ENCODE data around the gene STK17A. TPM values are rescaled to one million over a fixed set of nuclear protein-coding genes. Genes with fewer than 3 reads are reported as not detected.

STK17A gene
- total RNA-seq (2014; rRNA removed; shearing (Covaris generic)): 47.0 and 49.5 TPM in 2 replicates

- Histone ChIP-seq H3K27ac (peak within 1 kb of the TSS; percentile 91), H3K36me3 (peaks cover 8% of the 10 kb centered on the region), H3K27me3 (replicated peaks) (no peaks in the 10 kb centered on the region), H3K9me3 (replicated peaks) (0 out of 2 replicates have a peak, but pooled peaks cover 6% of the 10 kb centered on the region), H3K4me1 (replicated peaks) (peaks cover 24% of the 10 kb centered on the region), H3K4me3 (peak within 1 kb of the TSS; percentile 99)
- DNase-seq (ENCODE audit: low read depth in 1 of 2, low spot score in 2 of 2): peak; percentile 86 to 90
Measured at GRCh38 chr7:43582503-43583423, at the start of gene STK17A. Gene STK17A (plus strand): TSS chr7:43583108. CDS start chr7:43583244, 136 bp downstream.

DNA sequence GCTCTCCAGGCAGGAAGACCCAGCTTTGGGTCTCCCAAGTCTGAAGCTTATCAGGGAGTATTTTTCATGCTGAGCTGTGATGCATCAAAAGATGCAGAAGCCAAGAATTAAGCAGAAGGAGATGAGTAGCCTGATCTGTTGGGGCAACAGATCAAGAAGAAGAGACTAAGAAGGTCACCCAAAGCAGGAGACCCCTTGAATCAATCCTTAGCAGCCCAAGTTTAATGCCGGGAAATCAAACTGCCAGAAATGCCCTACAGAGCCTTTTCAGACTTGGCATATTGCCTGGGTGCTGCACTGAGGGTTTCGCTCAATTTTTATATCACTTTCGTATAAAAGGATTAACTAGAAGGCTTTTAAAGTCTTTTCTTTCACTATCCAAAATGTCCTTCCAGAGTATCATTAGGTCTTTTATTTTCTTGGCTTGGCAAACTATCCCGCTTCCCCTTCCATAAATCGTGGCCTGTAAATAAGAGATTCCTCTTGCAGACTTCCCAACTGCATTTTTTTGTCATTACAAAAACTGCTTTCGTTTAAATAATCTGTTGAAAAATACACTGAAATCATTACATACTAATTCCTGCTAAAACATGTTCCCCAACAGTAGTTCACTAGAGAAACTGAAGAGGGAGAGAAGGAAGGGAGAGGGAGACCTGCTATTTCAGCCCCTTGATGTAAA, 49.0 kb upstream of the STK17A start:
- Histone ChIP-seq H3K36me3 (no peaks in the 10 kb centered on the region), H3K4me1 (replicated peaks) (peaks cover 47% of the 10 kb centered on the region), H3K27ac (no peak overlapping the region), H3K4me3 (no peak overlapping the region), H3K27me3 (replicated peaks) (no peaks in the 10 kb centered on the region), H3K9me3 (replicated peaks) (no peaks in the 10 kb centered on the region)
- peak in 1 of 2 experiments; percentile 8 for DNase-seq (ENCODE audit: low read depth in 1 of 2, low spot score in 2 of 2)

DNA sequence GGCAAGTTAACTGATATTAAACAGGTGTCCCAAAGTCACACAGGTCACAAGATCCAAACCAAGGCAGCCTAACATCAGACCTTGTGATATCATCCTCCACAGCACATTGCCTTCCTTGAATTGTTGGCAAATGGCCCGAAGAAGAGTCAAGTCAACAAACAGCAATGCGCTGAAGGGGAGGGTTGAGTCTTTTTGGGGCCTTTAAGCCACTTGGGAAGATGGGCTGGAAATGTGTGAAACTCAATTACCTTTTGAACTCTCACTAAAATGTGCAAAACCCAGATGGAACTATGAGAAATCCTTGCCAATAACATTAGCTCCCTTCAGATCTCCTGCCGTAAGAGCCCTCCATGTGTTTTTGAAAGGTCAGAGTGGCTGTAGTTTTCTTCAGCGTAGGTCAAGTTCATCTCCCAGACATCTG, 47.9 kb upstream of the STK17A start:
- DNase-seq (ENCODE audit: low read depth in 1 of 2, low spot score in 2 of 2): peak in 1 of 2 experiments; percentile 9
- H3K4me1 ChIP-seq (replicated peaks): peaks cover 47% of the 10 kb centered on the region
- H3K36me3 ChIP-seq: no peaks in the 10 kb centered on the region
- H3K27me3 ChIP-seq (replicated peaks): no peaks in the 10 kb centered on the region
- H3K9me3 ChIP-seq (replicated peaks): no peaks in the 10 kb centered on the region
- H3K27ac ChIP-seq: no peak overlapping the region
- H3K4me3 ChIP-seq: no peak overlapping the region

GRCh38 chr7:43535810-43536585, 46.9 kb upstream of the STK17A start:
- DNase-seq (ENCODE audit: low read depth in 1 of 2, low spot score in 2 of 2): peak in 1 of 2 experiments; percentile 84
- Histone ChIP-seq H3K27ac (peak overlapping the region; percentile 48), H3K4me1 (replicated peaks) (peaks cover 47% of the 10 kb centered on the region), H3K9me3 (replicated peaks) (no peaks in the 10 kb centered on the region), H3K27me3 (replicated peaks) (no peaks in the 10 kb centered on the region), H3K4me3 (no peak overlapping the region), H3K36me3 (no peaks in the 10 kb centered on the region)

DNA sequence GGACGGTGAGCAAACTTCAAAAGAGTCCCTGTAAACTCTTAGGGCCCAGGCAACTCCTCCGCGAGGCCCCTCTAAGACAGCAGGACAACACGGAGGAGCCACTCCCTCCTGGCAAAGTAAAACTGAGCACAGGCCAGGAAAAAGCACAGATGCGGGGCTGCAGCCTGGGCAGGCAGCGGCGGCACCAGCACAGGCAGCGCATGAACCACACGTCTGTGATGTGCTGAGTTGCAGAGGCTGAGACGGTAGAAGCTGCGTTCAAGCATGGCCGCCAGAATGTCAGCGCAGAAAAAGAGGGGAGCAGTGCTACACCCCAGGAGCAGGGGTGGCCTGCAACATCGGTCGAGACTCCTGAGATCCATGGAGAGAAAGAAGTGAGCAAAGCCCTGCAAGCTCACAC, 46.1 kb upstream of the STK17A start:
- no peaks in the 10 kb centered on the region for H3K9me3 ChIP-seq (replicated peaks)
- H3K4me3 ChIP-seq: no peak overlapping the region
- no peaks in the 10 kb centered on the region for H3K36me3 ChIP-seq
- no peak overlapping the region for H3K27ac ChIP-seq
- H3K4me1 ChIP-seq (replicated peaks): peaks cover 47% of the 10 kb centered on the region
- DNase-seq (ENCODE audit: low read depth in 1 of 2, low spot score in 2 of 2): no peak
- H3K27me3 ChIP-seq (replicated peaks): no peaks in the 10 kb centered on the region

- H3K9me3 ChIP-seq (replicated peaks): no peaks in the 10 kb centered on the region
- no peak overlapping the region for H3K27ac ChIP-seq
- DNase-seq (ENCODE audit: low read depth in 1 of 2, low spot score in 2 of 2): no peak
- no peaks in the 10 kb centered on the region for H3K27me3 ChIP-seq (replicated peaks)
- H3K4me3 ChIP-seq: no peak overlapping the region
- no peaks in the 10 kb centered on the region for H3K36me3 ChIP-seq
- peaks cover 47% of the 10 kb centered on the region for H3K4me1 ChIP-seq (replicated peaks)
Measured at GRCh38 chr7:43537765-43538403, 45.0 kb upstream of the STK17A start.

DNA sequence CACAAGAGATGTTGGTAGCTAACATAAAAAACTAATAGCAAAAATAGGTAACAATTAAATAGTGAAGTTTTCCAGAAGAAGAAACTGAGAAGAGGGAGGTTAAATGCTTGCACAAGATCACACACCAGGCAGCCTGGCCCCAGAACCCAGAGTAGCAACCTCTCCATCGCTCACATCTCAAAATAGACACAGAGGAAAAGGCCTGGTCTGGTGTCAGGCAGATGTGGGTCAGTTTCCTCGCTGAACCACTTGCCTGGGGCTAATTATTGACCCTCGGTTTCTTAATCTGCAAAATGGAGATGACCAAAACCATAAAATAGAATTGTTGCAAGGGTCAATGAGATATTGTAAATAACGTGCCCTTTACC, 44.5 kb upstream of the STK17A start:
- H3K9me3 ChIP-seq (replicated peaks): no peaks in the 10 kb centered on the region
- peaks cover 47% of the 10 kb centered on the region for H3K4me1 ChIP-seq (replicated peaks)
- DNase-seq (ENCODE audit: low read depth in 1 of 2, low spot score in 2 of 2): no peak
- H3K4me3 ChIP-seq: no peak overlapping the region
- H3K27ac ChIP-seq: no peak overlapping the region
- no peaks in the 10 kb centered on the region for H3K27me3 ChIP-seq (replicated peaks)
- H3K36me3 ChIP-seq: no peaks in the 10 kb centered on the region

- DNase-seq (ENCODE audit: low read depth in 1 of 2, low spot score in 2 of 2): no peak
- Histone ChIP-seq H3K36me3 (no peaks in the 10 kb centered on the region), H3K9me3 (replicated peaks) (no peaks in the 10 kb centered on the region), H3K27ac (no peak overlapping the region), H3K4me1 (replicated peaks) (peaks cover 28% of the 10 kb centered on the region), H3K27me3 (replicated peaks) (no peaks in the 10 kb centered on the region), H3K4me3 (no peak overlapping the region)
Measured at GRCh38 chr7:43540471-43540870, 42.4 kb upstream of the STK17A start.

GRCh38 chr7:43542716-43543115, 40.2 kb upstream of the STK17A start:
- H3K4me1 ChIP-seq (replicated peaks): peaks cover 6% of the 10 kb centered on the region
- no peak overlapping the region for H3K4me3 ChIP-seq
- H3K27ac ChIP-seq: no peak overlapping the region
- H3K9me3 ChIP-seq (replicated peaks): 0 out of 2 replicates have a peak, but pooled peaks cover 2% of the 10 kb centered on the region
- no peaks in the 10 kb centered on the region for H3K36me3 ChIP-seq
- no peaks in the 10 kb centered on the region; the same call in 1 of the 2 replicates for H3K27me3 ChIP-seq (replicated peaks)
- DNase-seq (ENCODE audit: low read depth in 1 of 2, low spot score in 2 of 2): no peak

DNA sequence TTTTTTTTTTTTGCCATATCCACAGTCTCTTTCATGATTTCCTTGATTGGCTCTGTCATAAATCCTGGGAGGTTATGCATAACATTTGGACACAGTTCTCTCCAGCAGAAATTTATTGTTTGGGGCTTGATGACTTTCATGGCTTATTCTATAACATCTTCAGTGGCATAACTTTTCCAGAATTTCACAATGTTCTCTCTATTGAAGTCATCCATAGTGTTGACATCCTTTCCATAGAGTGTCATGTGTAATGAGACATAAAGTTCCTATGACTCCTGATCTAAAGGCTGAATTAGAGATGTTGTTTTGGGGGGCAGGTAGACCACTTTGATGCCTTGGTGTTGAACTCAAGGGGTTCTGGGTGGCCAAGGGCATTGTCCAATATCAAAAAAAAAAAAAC, 36.7 kb upstream of the STK17A start:
- DNase-seq (ENCODE audit: low read depth in 1 of 2, low spot score in 2 of 2): no peak
- no peaks in the 10 kb centered on the region for H3K36me3 ChIP-seq
- 0 out of 2 replicates have a peak, but pooled peaks cover 2% of the 10 kb centered on the region for H3K9me3 ChIP-seq (replicated peaks)
- H3K4me1 ChIP-seq (replicated peaks): no peaks in the 10 kb centered on the region
- H3K27me3 ChIP-seq (replicated peaks): no peaks in the 10 kb centered on the region; the same call in 1 of the 2 replicates
- no peak overlapping the region for H3K4me3 ChIP-seq
- H3K27ac ChIP-seq: no peak overlapping the region

- Histone ChIP-seq H3K27ac (no peak overlapping the region), H3K9me3 (replicated peaks) (0 out of 2 replicates have a peak, but pooled peaks cover 2% of the 10 kb centered on the region), H3K4me1 (replicated peaks) (no peaks in the 10 kb centered on the region), H3K36me3 (peaks cover 3% of the 10 kb centered on the region; the same call in 1 of the 2 replicates), H3K27me3 (replicated peaks) (no peaks in the 10 kb centered on the region; the same call in 1 of the 2 replicates), H3K4me3 (no peak overlapping the region)
- no peak for DNase-seq (ENCODE audit: low read depth in 1 of 2, low spot score in 2 of 2)
Measured at GRCh38 chr7:43550427-43550826, 32.5 kb upstream of the STK17A start.

GRCh38 chr7:43552122-43552521, 30.8 kb upstream of the STK17A start:
- no peak overlapping the region for H3K4me3 ChIP-seq
- peaks cover 3% of the 10 kb centered on the region; the same call in 1 of the 2 replicates for H3K36me3 ChIP-seq
- H3K9me3 ChIP-seq (replicated peaks): 0 out of 2 replicates have a peak, but pooled peaks cover under 1% of the 10 kb centered on the region
- no peak overlapping the region for H3K27ac ChIP-seq
- no peaks in the 10 kb centered on the region for H3K4me1 ChIP-seq (replicated peaks)
- no peaks in the 10 kb centered on the region; the same call in 1 of the 2 replicates for H3K27me3 ChIP-seq (replicated peaks)
- DNase-seq (ENCODE audit: low read depth in 1 of 2, low spot score in 2 of 2): no peak

DNA sequence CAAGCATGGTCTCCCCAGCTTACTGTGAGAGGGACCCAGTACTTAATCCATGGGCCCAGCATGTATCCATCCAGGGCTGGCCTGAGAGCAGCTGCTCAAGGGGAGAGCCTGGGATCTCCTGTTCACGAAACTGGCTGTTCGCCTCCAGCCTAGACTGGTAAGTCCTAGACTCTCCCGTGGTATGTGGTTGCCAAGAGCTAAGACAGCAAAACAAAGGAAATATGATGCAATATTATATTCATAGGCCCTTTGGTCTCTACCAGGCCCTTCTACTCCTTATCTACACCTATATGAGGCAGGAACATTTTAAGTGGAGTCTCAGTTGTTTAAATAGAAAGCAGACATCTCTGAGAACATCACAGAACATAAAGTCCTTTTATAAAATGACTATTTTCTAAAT, 28.9 kb upstream of the STK17A start:
- Histone ChIP-seq H3K4me1 (replicated peaks) (peaks cover 11% of the 10 kb centered on the region), H3K27me3 (replicated peaks) (no peaks in the 10 kb centered on the region), H3K4me3 (no peak overlapping the region), H3K27ac (no peak overlapping the region), H3K9me3 (replicated peaks) (no peaks in the 10 kb centered on the region), H3K36me3 (peaks cover 3% of the 10 kb centered on the region; the same call in 1 of the 2 replicates)
- no peak for DNase-seq (ENCODE audit: low read depth in 1 of 2, low spot score in 2 of 2)
